HG03460 (cell line): ENCODE data around the gene OR2AJ1.

Experiments
- ATAC-seq: cut with Tn5 transposase; IDR thresholded peaks from one replicate; pipeline ENCODE4 v1.9.1; 2021; ENCODE audit not compliant: unreplicated experiment

OR2AJ1 gene, protein sequence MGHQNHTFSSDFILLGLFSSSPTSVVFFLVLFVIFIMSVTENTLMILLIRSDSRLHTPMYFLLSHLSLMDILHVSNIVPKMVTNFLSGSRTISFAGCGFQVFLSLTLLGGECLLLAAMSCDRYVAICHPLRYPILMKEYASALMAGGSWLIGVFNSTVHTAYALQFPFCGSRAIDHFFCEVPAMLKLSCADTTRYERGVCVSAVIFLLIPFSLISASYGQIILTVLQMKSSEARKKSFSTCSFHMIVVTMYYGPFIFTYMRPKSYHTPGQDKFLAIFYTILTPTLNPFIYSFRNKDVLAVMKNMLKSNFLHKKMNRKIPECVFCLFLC

DNA sequence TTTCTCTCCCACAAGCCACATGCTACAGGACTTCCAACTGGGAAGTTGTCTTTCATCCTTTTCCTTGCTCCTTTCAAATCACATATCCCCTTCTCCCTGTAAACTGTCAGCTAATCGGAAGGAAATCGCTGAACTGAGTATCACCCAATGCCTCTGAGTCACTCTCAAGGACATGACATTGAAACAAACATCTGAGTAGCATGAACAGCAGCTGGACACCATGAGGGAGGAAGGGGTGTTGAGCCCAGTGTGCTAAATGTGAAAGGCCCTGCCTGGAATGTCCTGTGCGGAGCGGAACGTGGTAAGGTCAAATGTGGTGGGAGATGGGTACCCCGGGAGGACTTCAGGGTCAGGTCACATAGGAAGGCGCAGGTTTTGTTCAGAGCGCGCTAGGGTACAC is at the start of gene OR2AJ1:
Gene OR2AJ1, plus strand, starts transcription at position 22 of the 400 bp plus-strand sequence. CDS start 8,880 bp downstream, outside the sequence.
- ATAC-seq = no peak

DNA sequence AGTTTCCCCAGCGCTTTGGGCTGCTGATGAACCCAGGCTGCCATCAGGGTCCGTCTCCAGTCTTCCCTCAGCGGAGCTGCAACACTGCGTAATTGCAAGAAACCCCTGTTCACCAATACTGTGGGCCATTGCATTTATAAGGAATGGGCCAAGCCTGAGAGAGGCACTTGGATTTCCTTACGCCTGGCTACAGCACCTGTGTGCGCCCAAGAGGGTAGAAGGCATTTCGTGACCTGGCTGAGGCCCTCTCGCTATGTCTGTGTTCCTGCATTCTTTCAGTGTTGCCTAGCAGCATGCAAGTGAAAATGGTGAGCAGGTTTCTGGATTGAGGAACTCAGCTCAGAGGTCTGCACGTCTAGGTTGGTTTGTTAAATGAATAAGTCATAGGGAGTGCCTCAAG is 41.3 kb upstream of the OR2AJ1 start:
- ATAC-seq = no peak

DNA sequence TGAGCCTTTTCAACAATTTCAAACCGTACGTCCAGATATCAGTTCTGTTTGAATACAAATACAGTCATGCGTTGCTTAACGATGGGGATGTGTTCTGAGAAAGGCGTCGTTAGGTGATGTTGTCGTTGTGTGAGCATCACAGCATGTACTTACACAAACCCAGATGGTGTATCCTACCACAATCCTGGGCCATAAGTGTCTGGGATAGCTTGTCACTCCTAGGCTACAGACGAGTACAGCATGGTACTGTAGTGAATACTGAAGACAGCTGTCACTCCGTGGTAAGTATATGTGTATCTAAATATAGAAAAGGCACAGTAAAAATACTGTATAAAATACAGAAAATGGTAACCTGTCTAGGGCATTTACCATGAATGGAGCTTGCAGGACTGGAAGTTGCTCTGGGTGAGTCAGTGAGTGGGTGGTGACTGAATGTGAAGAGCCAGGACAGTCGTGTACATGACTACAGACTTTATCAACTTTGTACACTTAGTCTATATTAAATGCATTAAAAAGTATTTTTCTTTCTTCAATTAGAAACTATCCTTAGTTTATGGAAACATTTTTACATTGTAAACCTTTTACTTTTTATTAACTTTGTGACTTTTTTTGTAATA is 39.8 kb upstream of the OR2AJ1 start:
- ATAC-seq = no peak

GRCh38 chr1:247895163-247895637 is 29.5 kb upstream of the OR2AJ1 start, which contains the start of gene OR2W3:
Gene OR2W3 (plus strand): TSS chr1:247895587. CDS start chr1:247895587, 0 bp downstream.
- ATAC-seq = no peak

GRCh38 chr1:247895976-247896375 is 28.7 kb upstream of the OR2AJ1 start:
- no peak for ATAC-seq

DNA sequence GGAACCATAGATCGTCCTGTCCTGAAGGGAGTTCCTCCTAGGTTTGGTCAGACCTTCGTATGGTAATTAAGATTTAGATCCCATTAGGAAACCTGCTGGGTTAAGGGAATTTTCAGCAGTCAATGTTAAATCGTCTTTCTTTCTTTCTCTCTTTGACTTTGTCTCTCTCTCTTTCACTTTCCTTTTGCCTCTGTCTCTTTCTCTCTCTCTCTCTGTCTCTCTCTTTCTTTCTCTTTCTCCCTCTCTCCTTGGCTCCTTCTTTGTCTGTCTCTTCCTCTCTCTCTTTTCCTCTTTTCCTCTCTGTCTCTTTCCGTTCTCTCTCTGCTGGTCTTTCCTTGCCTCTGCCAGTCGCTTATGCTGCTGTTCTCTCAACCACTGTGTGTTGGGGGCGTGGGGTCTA is 20.6 kb upstream of the OR2AJ1 start:
- ATAC-seq = no peak

- ATAC-seq = no peak
Measured at GRCh38 chr1:247905181-247905580, 19.5 kb upstream of the OR2AJ1 start.

- ATAC-seq = no peak
Measured at GRCh38 chr1:247905910-247906503, 18.7 kb upstream of the OR2AJ1 start.

- ATAC-seq = no peak
Measured at GRCh38 chr1:247906504-247907047, 18.1 kb upstream of the OR2AJ1 start.

DNA sequence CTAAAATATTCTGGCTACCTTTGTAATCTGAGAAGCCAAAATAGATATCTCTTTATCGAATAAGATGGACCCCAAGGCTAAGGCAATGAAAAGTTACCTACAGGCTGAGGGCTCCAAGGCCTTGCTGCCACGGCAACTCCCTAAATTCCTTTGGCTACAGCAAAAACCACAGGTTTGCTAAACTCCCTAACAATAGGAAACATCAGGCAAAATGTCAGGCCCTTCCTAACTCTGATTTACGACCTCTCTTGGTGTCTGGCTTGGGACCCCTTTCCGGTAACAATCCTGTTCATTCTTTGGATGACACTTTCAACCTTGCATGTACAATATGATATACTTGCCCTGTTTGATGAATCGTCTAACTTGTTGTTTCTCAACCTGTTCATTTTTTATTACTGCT is 15.9 kb upstream of the OR2AJ1 start:
- no peak for ATAC-seq

DNA sequence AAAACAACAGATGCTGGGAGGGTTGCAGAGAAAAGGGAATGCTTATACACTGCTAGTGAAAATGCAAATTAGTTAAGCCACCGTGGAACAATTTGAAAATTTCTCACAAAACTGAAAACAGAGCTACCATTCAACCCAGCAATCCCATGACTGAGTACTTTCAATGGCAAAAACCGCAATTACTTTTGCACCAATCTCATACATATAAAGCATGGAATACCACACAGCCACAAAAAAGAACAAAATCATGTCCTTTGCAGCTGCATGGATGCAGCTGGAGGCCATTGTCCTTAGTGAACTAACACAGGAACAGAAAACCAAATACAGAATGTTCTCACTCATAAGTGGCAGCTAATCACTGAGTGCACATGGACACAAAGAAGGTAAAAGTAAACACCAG is 10.9 kb upstream of the OR2AJ1 start:
- ATAC-seq = no peak

GRCh38 chr1:247914941-247915662 is 9.6 kb upstream of the OR2AJ1 start:
- no peak for ATAC-seq

GRCh38 chr1:247919952-247920351 is 4.7 kb upstream of the OR2AJ1 start, which contains the start of gene OR2T8:
Gene OR2T8 (plus strand): TSS chr1:247920252. CDS start chr1:247921018, 766 bp downstream.
- ATAC-seq = no peak

DNA sequence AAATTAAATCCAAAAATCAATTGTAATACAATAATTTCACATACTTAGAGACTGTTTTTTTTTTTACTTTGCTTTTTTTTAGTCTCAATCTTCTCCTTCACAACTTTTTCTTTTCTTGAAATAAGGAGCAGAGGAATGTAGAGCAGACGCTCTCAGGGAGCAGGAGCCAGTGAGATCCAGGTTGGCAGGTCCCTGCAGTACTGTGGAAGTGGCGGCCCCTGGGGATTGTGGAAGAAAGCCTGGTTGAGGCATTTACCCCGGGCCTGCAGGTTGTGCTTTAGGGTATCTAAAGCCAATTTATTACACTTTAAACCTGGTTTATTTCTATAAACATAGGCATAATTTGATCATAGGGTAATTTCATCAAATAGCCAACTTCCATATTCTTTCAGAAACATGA is 748 bp upstream of the OR2AJ1 start:
- ATAC-seq = no peak

GRCh38 chr1:247933989-247934388 is 9.3 kb downstream of the OR2AJ1 start:
- no peak for ATAC-seq

- no peak for ATAC-seq
Measured at GRCh38 chr1:247935781-247936180, 11.1 kb downstream of the OR2AJ1 start.

DNA sequence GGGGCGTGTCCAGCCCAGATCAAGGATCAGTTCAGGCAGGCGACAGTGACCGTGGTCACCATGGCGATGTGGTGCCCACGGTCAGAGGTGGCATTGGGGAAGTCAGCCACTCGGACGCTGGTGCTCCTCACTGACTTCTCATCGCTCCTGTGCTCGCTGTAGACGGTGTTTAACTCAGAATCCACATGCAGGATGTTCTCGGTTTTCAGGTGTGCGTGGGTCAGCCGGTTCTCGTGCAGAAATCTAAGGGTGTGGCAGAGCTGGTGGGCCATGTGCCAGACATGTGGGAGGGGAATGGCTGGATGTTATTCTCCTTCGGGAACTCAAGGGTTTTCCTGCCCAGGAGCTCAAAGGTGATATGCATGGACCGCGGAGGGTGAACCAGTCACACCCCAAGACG is 11.7 kb downstream of the OR2AJ1 start:
- no peak for ATAC-seq

DNA sequence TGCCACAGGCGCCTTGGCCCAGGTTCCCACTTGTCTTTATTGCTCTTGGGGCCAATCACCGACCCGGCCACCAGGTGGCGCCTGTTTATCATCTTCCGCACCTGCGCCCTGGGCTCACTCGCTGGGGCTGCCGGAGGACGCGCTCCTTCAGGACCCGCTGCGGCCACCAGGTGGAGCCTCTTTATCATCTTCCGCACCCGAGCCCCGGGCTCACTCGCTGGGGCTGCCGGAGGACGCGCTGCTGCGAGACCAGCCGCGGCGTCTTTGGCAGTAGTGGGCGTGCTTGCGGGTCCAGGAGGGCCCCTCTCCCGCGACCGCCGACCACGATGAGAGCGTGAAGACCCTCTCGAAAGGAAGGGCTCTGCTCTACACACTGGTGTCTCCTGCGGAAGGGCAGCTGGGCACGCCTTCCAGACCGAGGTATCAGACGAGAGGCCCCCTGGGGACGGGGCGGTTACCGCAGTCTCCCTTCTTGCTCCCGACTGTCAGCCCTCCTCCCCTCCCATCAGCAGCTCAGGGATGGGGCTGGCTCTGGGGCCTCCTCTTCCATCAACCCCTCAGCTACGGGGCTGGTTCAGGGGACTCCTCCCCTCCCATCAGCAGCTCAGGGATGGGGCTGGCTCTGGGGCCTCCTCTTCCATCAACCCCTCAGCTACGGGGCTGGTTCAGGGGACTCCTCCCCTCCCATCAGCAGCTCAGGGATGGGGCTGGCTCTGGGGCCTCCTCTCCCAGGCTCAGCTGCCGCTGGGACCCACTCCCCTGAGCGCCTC is 12.5 kb downstream of the OR2AJ1 start:
- ATAC-seq = peak; percentile 100

DNA sequence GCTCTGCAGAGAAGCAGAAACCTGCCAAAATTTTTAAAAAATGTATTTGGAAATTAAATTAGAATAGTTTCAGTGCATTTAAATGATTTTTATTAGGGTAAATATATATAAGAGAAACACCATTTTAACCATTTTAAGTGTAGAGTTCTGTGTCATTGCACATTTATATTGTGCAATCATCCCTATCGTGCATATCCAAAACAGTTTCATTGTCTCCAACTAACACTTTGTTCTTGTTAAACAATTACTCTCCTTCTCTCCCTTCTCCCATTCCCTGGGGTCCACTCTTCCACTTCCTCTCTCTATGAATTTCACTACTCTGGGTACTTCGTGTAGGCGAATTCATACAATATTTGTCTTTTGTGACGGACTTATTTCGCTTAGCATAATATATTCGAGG is 17.9 kb downstream of the OR2AJ1 start:
- no peak for ATAC-seq

DNA sequence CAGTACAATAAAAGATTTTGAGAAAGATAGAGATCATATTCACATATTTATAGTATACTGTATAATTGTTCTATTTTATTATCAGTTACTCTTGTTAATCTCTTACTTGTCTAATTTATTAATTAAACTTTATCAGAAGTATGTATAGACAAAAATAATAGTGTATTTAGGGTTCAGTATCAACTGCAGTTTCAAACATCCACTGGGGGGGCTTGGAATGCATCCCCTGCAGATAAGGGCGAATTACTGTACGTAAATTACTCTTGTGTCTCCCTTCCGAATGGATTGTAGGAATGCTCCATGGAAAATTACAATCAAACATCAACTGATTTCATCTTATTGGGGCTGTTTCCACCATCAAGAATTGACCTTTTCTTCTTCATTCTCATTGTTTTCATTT is 23.9 kb downstream of the OR2AJ1 start, which contains the start of gene OR2L8:
Gene OR2L8, plus strand, starts transcription at position 301 of the 400 bp plus-strand sequence. Its CDS starts 0 bp downstream, at position 301.
- no peak for ATAC-seq
